ENCODE data around the gene GH1. TPM values are rescaled to one million over a fixed set of nuclear protein-coding genes. Genes with fewer than 3 reads are reported as not detected.

Gene GH1
- not detected in 2 replicates for total RNA-seq

DNA sequence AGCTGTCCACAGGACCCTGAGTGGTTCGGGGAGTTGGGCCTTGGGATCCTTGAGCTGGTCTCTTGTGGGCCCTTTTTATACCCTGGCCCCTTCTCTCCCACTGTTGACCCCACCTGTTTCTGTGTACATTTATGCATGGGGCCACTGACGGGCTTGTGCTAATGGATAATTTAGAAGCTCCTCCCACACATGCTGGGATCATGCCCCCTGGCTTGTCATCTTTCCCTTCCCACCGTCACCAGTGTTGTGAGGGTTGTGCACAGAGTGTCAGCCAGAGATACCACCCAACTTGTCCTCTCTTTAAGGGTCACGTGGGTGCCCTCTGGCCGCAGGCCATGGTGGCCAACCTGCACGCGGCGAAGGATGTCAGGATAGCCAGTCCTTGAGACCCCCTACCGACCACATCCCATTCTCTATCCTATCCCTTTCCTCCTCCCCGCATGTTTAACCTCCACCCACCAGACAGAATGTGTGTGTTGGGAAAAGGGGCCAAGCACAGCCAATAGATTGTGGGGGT, at the start of gene GH1:
GH1 (minus strand) TSS at position 51 of the 517 bp plus-strand sequence. CDS start 63 bp downstream, outside the sequence.

DNA sequence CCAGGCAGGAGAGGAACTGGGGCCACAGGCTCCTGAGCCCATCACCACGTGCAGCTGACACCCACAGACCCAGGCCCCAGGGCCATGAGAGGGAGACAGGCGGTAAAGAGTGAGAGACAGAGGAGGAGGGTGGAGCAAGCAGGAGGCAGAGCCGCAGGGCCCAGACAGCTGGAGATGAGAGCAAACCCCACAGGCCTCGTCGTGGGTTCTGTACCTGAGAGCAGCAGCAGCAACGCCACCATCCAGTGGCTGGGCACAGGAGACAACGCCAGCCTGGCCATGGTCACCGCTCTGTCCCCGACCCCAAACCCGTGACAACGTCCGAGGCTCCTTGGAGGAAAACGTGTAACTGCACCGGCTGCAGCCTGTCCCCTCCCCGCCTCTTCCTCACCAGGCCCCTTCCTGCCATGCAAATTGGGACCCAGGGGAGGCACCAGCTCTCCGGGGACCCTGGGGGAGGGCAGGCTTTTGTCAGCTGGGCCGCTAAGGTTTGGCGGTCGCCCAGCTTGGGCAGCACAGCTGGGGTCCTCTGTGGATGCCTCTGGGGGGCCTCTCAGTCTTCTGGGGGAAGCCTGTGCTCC, 13.4 kb upstream of the GH1 start, which contains the start of gene CD79B:
CD79B (minus strand) TSS at position 351 of the 581 bp plus-strand sequence; CDS start at position 281, 70 bp downstream.

DNA sequence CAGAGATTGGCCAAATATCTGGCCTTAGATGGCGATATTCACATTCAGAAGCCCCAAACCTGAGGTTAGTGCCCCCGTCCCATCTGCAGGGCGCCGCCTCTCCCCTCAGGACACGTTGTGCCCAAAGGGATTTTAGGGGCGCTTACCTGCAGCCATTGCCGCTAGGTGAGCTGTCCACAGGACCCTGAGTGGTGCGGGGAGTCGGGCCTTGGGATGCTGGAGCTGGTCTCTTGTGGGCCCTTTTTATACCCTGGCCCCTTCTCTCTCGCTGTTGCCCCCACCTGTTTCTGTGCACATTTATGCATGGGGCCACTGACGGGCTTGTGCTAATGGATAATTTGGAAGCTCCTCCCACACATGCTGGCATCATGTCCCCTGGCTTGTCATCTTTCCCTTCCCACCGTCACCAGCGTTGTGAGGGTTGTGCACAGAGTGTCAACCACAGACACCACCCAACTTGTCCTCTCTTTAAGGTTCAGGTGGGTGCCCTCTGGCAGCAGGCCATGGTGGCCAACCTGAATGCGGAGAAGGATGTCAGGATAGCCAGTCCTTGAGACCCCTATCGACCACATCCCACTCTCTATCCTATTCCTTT, 7.5 kb downstream of the GH1 start, which contains the start of gene CSHL1:
CSHL1 (minus strand) TSS at position 218 of the 595 bp plus-strand sequence; CDS start at position 156, 62 bp downstream.

DNA sequence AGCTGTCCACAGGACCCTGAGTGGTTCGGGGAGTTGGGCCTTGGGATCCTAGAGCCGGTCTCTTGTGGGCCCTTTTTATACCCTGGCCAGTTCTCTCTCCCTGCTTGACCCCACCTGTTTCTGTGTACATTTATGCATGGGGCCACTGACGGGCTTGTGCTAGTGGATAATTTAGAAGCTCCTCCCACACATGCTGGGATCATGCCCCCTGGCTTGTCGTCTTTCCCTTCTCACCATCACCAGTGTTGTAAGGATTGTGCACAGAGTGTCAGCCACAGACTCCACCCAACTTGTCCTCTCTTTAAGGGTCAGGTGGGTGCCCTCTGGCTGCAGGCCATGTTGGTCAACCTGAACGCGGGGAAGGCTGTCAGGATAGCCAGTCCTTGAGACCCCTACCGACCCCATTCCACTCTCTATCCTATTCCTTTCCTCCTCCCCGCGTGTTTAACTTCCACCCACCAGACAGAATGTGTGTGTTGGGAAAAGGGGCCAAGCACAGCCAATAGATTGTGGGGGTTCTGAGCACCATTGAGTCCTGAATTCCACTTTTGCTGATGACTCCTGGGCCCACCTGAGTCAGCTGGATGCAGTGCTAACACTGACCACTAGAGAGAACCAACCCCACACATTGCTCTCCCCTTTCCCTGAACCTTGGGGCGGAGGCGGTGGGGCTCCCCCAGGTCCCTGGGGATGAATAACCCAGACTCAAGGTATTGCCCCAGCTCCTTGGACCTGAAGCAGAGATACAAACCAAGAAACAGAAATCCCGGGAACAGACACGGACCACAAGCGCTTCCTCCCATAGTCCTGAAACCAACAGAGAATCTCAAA, 21.9 kb downstream of the GH1 start, which contains the start of gene CSH1:
CSH1 (minus strand) TSS at position 51 of the 831 bp plus-strand sequence. CDS start 63 bp downstream, outside the sequence.

DNA sequence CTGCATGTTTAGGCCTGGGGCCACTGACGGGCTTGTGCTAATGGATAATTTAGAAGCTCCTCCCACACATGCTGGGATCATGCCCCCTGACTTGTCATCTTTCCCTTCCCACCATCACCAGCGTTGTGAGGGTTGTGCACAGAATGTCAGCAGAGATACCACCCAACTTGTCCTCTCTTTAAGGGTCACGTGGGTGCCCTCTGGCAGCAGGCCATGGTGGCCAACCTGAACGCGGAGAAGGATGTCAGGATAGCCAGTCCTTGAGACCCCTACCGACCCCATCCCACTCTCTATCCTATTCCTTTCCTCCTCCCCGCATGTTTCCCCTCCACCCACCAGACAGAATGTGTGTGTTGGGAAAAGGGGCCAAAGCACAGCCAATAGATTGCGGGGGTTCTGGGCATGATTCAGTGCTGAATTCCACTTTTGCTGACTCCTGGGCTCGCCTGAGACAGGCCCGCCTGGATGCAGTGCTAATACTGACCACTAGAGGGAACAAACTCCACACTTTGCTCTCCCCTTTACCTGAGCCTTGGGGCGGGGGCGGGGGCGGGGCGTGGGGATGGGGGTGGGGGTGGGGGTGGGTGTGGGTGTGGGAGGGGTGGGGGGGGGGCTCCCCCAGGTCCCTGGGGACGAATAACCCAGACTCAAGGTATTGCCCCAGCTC, 36.6 kb downstream of the GH1 start, which contains the start of gene GH2:
GH2 (minus strand) TSS at position 10 of the 667 bp plus-strand sequence. CDS start 143 bp downstream, outside the sequence.

DNA sequence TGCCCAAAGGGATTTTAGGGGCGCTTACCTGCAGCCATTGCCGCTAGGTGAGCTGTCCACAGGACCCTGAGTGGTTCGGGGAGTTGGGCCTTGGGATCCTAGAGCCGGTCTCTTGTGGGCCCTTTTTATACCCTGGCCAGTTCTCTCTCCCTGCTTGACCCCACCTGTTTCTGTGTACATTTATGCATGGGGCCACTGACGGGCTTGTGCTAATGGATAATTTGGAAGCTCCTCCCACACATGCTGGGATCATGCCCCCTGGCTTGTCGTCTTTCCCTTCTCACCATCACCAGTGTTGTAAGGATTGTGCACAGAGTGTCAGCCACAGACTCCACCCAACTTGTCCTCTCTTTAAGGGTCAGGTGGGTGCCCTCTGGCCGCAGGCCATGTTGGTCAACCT, 45.1 kb downstream of the GH1 start, which contains the start of gene CSH2:
CSH2 (minus strand) TSS at position 101 of the 400 bp plus-strand sequence; CDS start at position 38, 63 bp downstream.

Other genes starting within 250 kb of the GH1 start
- 2.0 and 3.3 TPM in 2 replicates for gene LIMD2, start 218.7 kb downstream of the GH1 start, total RNA-seq
- gene STRADA, start 177.0 kb downstream of the GH1 start, total RNA-seq: 17.3 and 19.7 TPM in 2 replicates
- 52.5 and 59.6 TPM in 2 replicates for gene CCDC47, start 145.2 kb downstream of the GH1 start, total RNA-seq
- gene DDX42, start 144.7 kb downstream of the GH1 start, total RNA-seq: 58.6 and 60.1 TPM in 2 replicates
- 84.7 and 92.4 TPM in 2 replicates for gene PSMC5, start 91.4 kb downstream of the GH1 start, total RNA-seq
- gene FTSJ3, start 91.2 kb downstream of the GH1 start, total RNA-seq: 61.0 and 66.5 TPM in 2 replicates
- 73.2 and 101 TPM in 2 replicates for gene SMARCD2, start 76.2 kb downstream of the GH1 start, total RNA-seq
- not detected in 2 replicates for gene CSH2, start 45.2 kb downstream of the GH1 start, total RNA-seq
- gene GH2, start 36.9 kb downstream of the GH1 start, total RNA-seq: not detected in 2 replicates
- not detected in 2 replicates for gene CSH1, start 22.3 kb downstream of the GH1 start, total RNA-seq
- 0.16 TPM in 1 of 2 replicates, not detected in the other for gene CSHL1, start 7.6 kb downstream of the GH1 start, total RNA-seq
- 0.09 and 0.16 TPM in 2 replicates for gene CD79B, start 13.5 kb upstream of the GH1 start, total RNA-seq
- gene SCN4A, start 54.1 kb upstream of the GH1 start, total RNA-seq: 0.09 and 0.16 TPM in 2 replicates
- 0.47 and 0.52 TPM in 2 replicates for gene PRR29, start 79.5 kb upstream of the GH1 start, total RNA-seq
- 0.26 and 0.32 TPM in 2 replicates for gene ICAM2, start 101.8 kb upstream of the GH1 start, total RNA-seq
- 4.3 and 7.8 TPM in 2 replicates for gene ERN1, start 211.3 kb upstream of the GH1 start, total RNA-seq